Erythroblast (primary cell): ENCODE data around the gene AIP.

Source experiments
- GATA1 ChIP-seq: IDR thresholded peaks from 2 replicates; pipeline ENCODE4 v1.6.1; 2011; ENCODE audit warnings: low read depth, mild to moderate bottlenecking, control low read depth, low read length, moderate library complexity
- POLR2A ChIP-seq: IDR thresholded peaks from 2 replicates; pipeline ENCODE4 v1.6.1; 2011; ENCODE audit warnings: mild to moderate bottlenecking, low read length

- peak; percentile 76 for TF ChIP-seq POLR2A
- no peak for TF ChIP-seq GATA1
These were observed 13.9 kb upstream of the AIP start, which contains the start of gene TMEM134 for GRCh38 chr11:67468759-67469507.
